Smooth muscle cell of the umbilical artery (primary cell): ENCODE measurements around the gene FERD3L. TPM values are rescaled to one million over a fixed set of nuclear protein-coding genes. Genes with fewer than 3 reads are reported as not detected.

Experiments used
- total RNA-seq: library from RNA; depleted of rRNA; stranded (reverse); fragments of >200 nt; gene quantifications from 2 replicates; pipeline ENCODE4 v1.2.3, GENCODE V29; 2014

Gene FERD3L, protein sequence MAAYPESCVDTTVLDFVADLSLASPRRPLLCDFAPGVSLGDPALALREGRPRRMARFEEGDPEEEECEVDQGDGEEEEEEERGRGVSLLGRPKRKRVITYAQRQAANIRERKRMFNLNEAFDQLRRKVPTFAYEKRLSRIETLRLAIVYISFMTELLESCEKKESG
- not detected in 2 replicates for total RNA-seq

DNA sequence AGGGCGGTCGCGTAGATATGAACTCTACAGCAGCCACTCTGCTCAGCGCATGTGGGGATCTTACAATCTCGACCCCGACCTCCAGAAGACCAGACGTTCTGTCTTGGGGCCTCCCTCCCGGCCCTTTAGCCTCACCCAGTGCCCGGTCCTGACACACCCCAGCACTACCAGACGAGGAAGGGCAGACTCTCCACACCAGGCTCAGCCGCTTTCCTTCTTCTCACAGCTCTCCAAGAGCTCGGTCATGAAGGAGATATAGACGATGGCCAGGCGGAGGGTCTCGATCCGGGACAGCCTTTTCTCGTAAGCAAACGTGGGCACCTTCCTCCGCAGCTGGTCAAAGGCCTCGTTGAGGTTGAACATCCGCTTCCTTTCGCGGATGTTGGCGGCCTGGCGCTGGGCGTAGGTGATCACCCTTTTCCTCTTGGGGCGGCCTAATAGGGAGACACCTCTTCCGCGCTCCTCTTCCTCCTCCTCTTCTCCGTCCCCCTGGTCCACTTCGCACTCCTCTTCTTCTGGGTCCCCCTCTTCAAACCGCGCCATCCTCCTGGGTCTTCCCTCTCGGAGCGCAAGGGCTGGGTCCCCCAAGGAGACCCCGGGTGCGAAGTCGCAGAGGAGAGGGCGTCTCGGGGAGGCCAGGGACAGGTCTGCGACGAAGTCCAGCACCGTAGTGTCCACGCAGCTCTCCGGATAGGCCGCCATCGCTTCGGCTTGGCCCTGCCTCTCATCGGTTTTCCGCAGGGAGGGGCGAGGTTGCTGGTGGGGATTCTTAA, at the start of gene FERD3L:
Gene FERD3L, minus strand, starts transcription at position 761 of the 773 bp plus-strand sequence. Its CDS starts 59 bp downstream, at position 702.

DNA sequence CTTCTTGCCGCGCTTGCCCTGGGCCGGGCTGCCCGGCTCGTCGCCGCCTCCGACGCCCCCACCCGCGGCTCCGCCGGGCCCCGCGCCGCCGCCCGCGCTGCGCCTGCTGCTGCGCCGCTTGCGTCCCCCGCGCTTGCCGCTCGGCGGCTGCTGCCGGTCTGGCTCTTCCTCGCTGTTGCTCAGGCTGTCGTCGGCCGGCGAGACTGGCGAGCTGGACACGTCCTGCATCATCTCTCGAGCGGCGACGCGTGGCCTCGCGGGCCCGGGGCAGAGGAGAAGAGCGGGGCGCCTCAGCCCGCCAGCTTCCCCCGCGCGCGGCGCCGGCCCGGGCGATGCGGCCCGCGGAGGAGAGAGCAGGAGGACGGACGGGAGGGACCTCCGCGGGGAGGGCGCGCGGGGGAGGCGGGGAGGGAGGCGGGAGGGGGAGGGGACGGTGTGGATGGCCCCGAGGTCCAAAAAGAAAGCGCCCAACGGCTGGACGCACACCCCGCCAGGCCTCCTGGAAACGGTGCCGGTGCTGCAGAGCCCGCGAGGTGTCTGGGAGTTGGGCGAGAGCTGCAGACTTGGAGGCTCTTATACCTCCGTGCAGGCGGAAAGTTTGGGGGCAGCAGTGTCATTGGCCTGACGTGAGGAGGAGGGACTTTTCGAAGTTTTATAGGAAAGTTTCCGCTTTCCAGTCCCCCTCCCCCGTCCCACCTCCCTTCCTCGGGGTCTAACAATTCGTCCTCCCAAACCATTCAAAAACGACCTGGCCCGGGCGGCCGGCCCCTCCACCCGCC, 27.9 kb downstream of the FERD3L start, which contains the start of gene TWIST1:
Gene TWIST1, minus strand, starts transcription at position 546 of the 779 bp plus-strand sequence. Its CDS starts 315 bp downstream, at position 231.

Other genes with a start within 250 kb of the FERD3L start
- 24.9 and 41.6 TPM in 2 replicates for gene TWIST1, start 27.8 kb downstream of the FERD3L start, total RNA-seq